GM12875 (cell line): ENCODE data around the gene MS4A18.
A peak's percentile ranks its signal among the peaks of the same experiment; 100 is the strongest.

Experiments
- H3K4me3 ChIP-seq: one replicate; pipeline ENCODE4 v1.5.1; 2011; ENCODE audit warnings: low read depth, low read length, control low read depth
- TF ChIP-seq, protein P1 (sequence below): IDR thresholded peaks from 2 replicates; pipeline ENCODE4 v1.5.1; 2011; ENCODE audit warnings: low read depth, mild to moderate bottlenecking, control low read depth, inconsistent platforms, low read length, moderate library complexity, borderline replicate concordance; ENCODE audit not compliant: insufficient read depth

MS4A18 gene

GRCh38 chr11:60739114-60739513 is 14.6 kb downstream of the MS4A18 start:
- TF ChIP-seq, protein P1, sequence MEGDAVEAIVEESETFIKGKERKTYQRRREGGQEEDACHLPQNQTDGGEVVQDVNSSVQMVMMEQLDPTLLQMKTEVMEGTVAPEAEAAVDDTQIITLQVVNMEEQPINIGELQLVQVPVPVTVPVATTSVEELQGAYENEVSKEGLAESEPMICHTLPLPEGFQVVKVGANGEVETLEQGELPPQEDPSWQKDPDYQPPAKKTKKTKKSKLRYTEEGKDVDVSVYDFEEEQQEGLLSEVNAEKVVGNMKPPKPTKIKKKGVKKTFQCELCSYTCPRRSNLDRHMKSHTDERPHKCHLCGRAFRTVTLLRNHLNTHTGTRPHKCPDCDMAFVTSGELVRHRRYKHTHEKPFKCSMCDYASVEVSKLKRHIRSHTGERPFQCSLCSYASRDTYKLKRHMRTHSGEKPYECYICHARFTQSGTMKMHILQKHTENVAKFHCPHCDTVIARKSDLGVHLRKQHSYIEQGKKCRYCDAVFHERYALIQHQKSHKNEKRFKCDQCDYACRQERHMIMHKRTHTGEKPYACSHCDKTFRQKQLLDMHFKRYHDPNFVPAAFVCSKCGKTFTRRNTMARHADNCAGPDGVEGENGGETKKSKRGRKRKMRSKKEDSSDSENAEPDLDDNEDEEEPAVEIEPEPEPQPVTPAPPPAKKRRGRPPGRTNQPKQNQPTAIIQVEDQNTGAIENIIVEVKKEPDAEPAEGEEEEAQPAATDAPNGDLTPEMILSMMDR = peak; percentile 31; the same call in 1 of the 2 replicates
- H3K4me3 ChIP-seq = no peak overlapping the region

- H3K4me3 ChIP-seq = no peak overlapping the region
- TF ChIP-seq, protein P1 = no peak
Observed at GRCh38 chr11:60740573-60740972, 16.1 kb downstream of the MS4A18 start.

- no peak overlapping the region for H3K4me3 ChIP-seq
- TF ChIP-seq, protein P1 = no peak
Observed at GRCh38 chr11:60741421-60741820, 16.9 kb downstream of the MS4A18 start.

- H3K4me3 ChIP-seq = no peak overlapping the region
- TF ChIP-seq, protein P1 = no peak
Observed at GRCh38 chr11:60743058-60743457, 18.5 kb downstream of the MS4A18 start.

DNA sequence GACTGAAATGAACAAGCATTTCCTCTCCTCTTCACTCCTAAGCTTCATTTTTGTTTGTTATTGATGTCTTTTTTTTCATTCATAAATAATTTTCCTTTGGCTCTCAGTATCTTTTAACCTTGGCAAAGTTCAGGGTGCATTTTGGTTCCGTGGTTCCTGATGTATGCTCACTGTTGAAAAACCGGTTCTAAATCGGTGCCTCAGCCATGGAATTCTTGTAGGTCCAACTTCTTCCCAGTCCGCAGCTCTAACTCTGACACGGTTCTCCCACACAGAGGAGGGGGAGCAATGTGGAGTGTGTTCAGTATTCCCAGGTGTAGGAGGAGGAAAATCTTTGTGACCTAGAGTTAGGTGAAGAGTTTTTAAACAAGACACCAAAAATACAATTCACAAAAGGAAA is 19.6 kb downstream of the MS4A18 start:
- H3K4me3 ChIP-seq = no peak overlapping the region
- TF ChIP-seq, protein P1 = no peak

DNA sequence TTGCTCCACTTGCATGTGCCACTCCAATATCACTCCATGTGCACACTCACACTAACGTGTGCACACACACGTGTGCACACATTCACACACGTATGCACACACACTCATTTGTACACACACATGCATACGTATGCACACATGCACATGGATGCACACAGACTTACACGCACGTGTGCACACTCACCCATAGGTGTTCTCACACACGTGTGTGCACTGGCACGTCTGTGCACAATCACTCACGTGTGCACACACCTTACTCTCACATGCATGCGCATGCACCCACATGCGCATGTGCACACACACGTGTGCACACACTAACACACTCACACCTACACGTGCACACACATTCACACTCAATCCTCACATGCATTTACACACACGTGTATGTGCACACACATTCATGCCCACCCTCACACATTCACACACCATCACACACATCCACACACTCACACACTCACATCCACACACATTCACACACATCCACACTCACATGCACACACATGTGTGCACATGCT is 22.9 kb downstream of the MS4A18 start:
- H3K4me3 ChIP-seq = no peak overlapping the region
- TF ChIP-seq, protein P1 = no peak

DNA sequence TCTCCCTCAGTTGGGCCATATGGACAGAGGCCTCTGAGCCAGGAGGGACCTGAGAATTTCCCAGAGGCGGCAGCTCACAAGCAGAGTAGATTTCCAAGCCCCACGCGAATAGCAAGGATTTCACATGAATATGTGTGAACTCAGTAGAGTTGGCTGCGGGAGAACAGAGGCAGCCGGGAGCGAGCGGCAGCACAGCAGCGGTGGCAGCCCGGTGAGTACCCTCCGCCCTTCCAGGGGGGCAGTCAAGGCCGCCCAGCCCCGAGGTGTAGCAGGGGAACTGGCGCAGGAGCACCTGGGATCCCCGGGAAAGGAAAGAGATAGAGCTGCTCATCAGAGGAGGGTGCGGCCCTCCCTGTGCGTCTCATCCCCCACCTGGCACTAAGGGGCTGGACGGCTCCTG is 23.7 kb downstream of the MS4A18 start:
- no peak overlapping the region for H3K4me3 ChIP-seq
- TF ChIP-seq, protein P1 = no peak
